ENCODE results near the gene PLEKHO2.
A peak's percentile ranks its signal among the peaks of the same experiment; 100 is the strongest.

Gene PLEKHO2

DNA sequence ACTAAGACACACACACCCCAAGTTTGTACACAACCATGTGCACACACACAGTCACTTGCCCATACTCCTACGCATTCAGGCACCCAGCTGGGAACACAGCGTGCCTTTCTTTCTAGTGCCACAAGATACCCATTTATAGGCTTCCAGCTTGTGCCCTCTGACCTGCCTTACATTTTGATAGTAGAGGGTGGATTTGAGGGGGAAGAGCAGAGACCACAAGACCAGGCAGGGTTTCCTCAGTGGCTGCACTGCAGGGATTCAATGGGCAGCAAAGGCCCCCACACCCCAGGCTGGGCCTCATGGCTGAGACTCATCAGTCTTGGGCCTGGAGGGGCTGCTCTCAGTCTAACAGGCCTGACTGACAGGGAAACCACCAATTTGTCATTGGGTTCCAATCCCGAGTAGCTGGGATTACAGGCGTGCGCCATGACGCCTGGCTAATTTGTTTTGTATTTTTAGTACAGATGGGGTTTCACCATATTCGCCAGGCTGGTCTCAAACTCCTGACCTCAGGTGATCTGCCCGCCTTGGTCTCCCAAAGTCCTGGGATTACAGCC lies 51.2 kb downstream of the PLEKHO2 start:
- DNase-seq (ENCODE audit: low read depth), result no peak

GRCh38 chr15:64893481-64894394 lies 52.0 kb downstream of the PLEKHO2 start:
- DNase-seq (ENCODE audit: low read depth), result peak; percentile 76

DNA sequence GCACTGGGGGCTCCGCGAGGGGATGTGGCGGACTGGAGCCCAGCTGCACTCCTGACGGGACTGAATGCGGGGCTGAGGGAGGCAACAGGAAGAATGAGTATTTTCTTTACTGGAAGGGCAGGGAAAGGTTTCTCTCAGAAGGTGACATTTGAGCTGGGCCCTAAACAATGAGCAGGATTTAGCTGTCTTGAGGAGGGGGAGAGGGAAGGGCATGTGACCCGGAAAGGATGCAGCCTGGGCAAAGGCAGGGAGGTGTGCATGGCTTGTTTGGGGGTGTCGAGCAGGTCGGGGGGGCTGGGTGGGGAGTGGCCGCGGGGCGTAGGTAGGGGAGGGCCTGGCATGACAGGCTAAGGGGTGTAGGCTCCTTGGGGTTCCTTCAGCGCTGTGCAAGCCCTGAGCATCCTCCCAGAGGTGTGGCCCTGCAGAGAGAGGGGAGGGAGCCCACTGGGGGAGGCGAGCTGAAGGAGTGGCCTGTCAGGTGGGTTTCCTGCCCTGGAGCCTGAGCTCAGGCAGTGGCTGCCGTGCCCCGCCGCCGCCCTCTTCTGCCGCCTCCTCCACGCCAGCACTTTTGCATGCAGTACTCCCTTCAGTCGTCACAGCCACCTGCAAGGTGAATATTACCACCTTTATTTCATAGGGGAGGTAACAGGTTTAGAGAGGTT lies 52.8 kb downstream of the PLEKHO2 start:
- DNase-seq (ENCODE audit: low read depth), result no peak

GRCh38 chr15:64895285-64896065 lies 53.8 kb downstream of the PLEKHO2 start:
- DNase-seq (ENCODE audit: low read depth), result no peak

DNA sequence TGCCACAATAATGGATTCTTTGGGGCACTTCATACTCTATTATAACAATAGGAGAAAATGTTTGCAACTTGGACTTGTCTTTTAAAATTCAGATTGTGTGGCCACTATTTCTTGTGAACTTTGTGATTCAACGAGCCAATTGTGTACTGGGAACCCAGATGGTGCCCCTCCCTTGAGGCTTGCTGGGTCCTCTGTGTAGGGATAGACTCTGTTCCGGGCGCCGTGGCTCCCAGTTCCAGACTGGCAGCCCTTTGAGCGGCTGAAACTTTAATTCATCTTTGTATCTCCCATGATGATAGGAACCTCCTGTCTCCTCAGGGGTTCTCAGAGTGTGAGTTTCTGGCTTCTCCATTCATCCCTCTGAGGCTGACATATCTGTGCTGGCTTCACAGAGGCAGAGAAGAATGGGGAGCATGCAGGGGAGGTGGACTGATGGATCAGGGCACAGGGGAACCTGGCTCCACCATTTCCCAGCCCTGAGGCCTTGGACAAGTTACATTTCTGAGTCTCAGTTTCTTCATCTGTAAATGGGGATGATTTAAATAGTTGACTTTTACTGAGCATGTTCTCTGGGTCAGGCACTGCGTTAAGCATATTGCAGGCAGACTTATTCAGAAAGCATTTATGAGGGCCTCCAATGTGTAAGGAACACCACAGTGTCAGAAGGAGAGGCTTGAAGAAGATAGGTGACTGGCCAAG lies 54.8 kb downstream of the PLEKHO2 start:
- no peak for DNase-seq (ENCODE audit: low read depth)

DNA sequence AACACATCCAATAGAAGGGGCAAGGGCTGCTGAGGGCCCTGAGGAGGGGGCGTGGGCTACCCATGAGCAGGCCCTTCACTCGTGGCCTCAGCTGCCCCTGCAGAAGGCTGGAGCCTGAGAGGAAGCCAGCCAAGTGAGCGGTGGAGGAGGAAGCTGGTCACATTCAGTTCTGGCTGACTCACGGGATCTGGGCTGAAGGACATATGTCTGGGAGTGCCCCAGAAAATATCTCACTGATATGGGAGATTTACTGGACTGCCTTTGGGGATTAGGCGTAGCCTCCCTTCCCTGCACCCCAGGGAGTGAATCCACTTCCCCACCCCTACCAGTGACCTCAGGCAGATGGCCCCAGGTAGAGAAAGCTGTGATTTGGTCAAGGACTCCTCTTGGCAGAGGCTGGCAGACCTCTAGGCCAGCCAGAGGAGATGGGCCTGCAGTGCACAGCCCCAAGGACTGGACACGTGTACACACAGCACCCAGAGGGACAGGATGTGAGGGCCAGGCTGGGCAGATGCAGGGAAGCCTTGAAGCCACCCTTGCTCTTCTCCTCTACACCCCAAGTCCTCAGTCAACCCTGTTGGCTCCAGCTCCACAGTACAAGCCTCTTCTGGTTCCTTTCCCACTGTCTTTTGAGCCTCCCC lies 55.8 kb downstream of the PLEKHO2 start:
- DNase-seq (ENCODE audit: low read depth), result peak; percentile 57

DNA sequence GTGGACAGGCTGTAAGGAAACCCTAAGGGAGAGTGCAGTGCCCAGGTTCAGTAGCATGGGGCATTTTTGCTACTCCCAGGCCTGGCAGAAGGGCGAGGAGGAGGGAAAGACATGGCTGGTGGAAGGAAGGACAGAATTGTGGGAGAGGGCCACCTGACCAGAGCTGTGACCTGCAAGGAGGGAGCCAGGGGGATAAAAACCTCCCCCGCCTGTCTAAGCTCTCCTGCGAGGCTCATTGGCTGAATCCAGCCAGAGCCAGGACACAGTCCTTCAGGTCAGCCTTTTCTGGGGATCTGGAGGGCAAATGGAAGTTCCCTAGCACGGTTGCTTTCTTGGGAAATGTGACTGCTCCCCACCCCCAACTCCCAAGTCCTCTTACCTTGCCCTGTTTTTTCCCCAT lies 56.7 kb downstream of the PLEKHO2 start:
- DNase-seq (ENCODE audit: low read depth), result no peak

- DNase-seq (ENCODE audit: low read depth), result no peak
Measured at GRCh38 chr15:64901141-64901540, 59.4 kb downstream of the PLEKHO2 start.

GRCh38 chr15:64901914-64902313 lies 60.2 kb downstream of the PLEKHO2 start:
- DNase-seq (ENCODE audit: low read depth), result no peak

DNA sequence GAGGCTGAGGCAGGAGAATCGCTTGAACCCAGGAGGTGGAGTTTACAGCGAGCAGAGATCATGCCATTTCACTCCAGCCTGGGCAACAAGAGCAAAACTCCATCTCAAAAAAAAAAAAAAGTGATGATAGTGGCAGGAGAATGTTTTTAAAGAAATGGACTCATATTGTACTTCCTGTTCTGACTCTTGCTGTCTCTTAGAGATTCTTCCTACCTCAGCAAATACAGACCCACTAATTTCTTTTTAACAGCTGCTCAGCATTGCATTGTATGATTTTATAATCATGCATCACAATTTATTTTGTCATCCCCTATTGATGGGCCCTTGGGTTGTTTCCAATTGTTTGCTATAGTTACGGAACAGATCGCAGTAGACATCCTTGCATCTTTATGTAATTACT lies 61.1 kb downstream of the PLEKHO2 start:
- DNase-seq (ENCODE audit: low read depth), result no peak

DNA sequence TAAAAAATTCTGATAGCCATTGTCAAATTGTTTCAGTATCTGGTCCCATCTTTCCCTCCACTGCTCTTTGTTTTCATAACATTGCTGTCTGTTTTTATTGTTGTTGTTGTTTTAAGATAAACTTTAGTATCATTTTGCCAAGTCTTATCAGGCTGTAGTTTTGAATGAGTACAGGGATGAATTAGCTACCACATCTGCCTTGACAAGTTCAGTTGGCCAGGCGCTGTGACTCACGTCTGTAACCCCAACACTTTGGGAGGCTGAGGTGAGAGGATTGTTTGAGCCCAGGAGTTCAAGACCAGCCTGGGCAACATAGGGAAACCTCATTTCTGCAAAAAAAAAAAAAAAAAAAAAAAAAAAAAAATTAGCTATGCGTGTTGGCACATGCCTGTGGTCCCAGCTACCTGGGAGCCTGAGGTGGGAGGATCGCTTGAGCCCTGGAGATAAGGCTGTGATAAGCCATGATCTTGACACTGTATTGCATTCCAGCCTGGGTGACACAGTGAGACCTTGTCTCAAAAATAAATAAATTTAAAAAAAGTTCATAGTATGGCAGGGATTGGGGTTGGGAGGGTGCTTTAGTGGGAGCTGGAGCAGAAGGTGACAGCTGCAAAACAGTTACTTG lies 61.7 kb downstream of the PLEKHO2 start:
- DNase-seq (ENCODE audit: low read depth), result no peak

- DNase-seq (ENCODE audit: low read depth), result no peak
Measured at GRCh38 chr15:64904189-64904588, 62.5 kb downstream of the PLEKHO2 start.

- DNase-seq (ENCODE audit: low read depth), result no peak
Measured at GRCh38 chr15:64905119-64905831, 63.6 kb downstream of the PLEKHO2 start.

DNA sequence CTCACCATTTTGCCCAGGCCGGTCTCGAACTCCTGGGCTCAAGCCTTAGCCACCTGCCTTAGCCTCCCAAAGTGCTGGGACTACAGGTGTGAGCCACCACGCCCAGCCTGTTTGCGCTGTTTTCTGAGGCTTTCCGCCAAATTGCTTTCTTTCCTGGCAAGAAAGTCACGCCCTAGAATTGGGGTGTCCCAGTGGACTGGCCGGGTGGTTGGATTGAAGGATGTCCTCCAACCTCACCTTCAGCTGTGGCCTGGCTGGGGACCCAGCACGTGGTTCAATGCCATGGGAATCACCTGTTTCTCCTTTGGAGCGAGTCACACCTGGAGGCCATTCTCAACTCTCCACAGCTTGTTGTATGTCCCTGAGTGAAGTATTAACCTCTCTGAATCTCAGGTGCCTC lies 64.2 kb downstream of the PLEKHO2 start:
- no peak for DNase-seq (ENCODE audit: low read depth)

GRCh38 chr15:64906402-64906801 lies 64.7 kb downstream of the PLEKHO2 start:
- DNase-seq (ENCODE audit: low read depth), result no peak

DNA sequence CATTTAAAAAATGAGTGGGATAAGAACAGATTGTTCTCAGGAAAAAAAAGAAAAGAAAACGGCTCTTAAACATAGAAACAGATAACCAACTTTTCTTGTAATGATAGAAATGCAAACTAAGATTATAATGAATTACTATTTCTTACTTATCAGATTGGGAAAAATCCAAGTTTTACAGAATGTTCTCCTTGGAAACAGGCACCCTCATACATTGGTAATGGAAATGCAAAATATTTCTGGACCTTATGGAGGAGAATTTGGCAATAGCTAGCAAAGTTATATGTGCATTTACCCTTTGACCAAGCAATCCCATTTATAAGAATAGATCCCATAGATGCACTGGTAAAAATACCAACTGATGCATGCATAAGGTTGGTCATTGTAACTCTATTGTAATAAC lies 66.3 kb downstream of the PLEKHO2 start:
- no peak for DNase-seq (ENCODE audit: low read depth)

GRCh38 chr15:64909546-64909945 lies 67.8 kb downstream of the PLEKHO2 start:
- DNase-seq (ENCODE audit: low read depth), result no peak

DNA sequence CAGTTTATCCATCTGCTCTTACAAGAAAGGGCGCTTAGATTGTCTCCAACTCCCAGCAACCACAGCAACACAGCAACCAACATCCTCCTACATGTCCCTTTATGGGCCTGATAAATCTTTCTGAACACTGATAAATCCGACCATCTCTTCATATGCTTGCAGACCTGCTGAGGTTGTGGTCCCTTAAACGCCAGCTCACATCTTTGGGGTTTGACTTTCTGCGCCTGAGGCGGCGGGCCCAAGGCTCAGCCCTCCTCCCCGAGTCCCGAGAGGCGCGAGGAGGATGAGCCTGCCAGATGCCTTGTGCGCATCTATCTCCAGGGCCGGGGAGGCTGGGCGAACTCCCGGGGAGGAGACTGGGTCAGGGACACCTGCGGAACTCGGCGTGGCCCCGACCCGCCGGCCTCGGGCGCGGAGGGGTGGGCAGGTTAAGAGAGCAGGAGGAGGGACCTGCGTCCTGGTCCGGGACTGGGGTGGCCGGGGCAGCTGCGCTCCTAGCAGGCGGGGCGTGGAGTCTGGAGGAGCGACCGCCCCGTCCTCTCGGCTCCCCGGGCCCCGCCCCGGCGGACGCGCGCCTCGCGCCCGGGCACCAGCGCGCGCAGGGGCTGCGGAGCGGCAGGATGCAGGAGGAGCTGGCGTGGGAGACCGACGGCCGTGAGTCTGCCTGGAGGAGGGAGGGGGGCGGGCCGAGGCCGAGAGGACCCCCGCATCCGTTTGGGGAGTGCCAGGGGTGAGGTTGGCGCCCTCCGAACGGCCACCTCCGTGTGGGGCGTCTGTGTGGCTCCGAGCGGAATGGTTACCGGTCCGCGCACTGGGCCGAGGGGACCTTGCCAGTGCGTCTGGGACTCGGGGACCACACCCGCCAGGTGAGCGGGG lies 69.8 kb downstream of the PLEKHO2 start, which contains the start of gene ANKDD1A:
Gene ANKDD1A, plus strand, starts transcription at position 592 of the 876 bp plus-strand sequence. Its CDS starts 29 bp downstream, at position 621.
- DNase-seq (ENCODE audit: low read depth), result no peak
